A673 (cell line): ENCODE measurements around the gene AMBRA1.

Experiments
- EZH2 ChIP-seq: fragments of 200-600 bp; sonication (generic); IDR thresholded peaks from 2 replicates; pipeline ENCODE4 v1.6.1; 2017; ENCODE audit warnings: borderline replicate concordance, low read depth, mild to moderate bottlenecking, mixed read lengths, antibody characterized with exemption, low read length; ENCODE audit not compliant: poor library complexity, severe bottlenecking
- TF ChIP-seq, protein P1 (sequence below): fragments of 300-800, 200-600 bp; sonication (generic); conservative IDR thresholded peaks from 2 replicates; pipeline ENCODE4 v1.5.1; 2017; ENCODE audit warnings: low read depth, mild to moderate bottlenecking, antibody characterized with exemption, low read length, moderate library complexity, mixed read lengths

DNA sequence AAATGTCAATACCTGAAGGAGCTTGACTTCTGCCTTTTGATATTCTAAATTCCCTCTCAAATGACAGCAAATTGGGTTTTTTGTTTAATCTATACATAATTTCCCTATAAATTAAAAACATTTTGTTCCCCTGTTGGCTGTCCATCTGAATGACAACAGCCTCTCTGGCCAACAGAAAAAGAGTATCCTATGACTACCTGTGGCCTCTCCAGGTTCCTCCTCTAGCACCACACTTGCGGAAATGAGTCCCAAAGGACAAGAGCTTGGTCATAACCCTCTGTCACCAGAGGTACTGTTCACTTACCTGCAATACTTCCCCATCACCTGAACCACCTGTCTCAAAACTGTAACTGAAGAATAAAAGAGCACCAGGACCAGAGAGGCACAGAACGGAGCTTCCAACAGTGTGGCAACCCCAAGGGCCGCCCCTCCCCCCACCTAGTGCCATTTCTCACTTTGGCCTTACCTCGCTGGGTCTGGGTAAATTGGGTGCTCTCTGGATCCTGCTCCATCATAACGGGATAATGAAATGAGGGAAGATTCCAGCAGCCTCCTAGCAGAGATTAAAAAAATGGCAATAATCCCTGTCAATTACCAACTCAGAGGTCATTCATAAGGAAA lies 81.5 kb downstream of the AMBRA1 start:
- TF ChIP-seq, protein P1, sequence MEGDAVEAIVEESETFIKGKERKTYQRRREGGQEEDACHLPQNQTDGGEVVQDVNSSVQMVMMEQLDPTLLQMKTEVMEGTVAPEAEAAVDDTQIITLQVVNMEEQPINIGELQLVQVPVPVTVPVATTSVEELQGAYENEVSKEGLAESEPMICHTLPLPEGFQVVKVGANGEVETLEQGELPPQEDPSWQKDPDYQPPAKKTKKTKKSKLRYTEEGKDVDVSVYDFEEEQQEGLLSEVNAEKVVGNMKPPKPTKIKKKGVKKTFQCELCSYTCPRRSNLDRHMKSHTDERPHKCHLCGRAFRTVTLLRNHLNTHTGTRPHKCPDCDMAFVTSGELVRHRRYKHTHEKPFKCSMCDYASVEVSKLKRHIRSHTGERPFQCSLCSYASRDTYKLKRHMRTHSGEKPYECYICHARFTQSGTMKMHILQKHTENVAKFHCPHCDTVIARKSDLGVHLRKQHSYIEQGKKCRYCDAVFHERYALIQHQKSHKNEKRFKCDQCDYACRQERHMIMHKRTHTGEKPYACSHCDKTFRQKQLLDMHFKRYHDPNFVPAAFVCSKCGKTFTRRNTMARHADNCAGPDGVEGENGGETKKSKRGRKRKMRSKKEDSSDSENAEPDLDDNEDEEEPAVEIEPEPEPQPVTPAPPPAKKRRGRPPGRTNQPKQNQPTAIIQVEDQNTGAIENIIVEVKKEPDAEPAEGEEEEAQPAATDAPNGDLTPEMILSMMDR = no peak
- TF ChIP-seq EZH2 = no peak
